HG03432 (cell line): ENCODE data around the gene LCN1.
"Not testable (repeated sequence)": the region's sequence is repeated elsewhere in the genome, so short reads cannot be mapped to it uniquely, and the experiment has no call there.

ENCODE experiments used
- ATAC-seq: cut with Tn5 transposase; IDR thresholded peaks from one replicate; pipeline ENCODE4 v1.9.1; 2021; ENCODE audit warnings: mild to moderate bottlenecking, moderate library complexity; ENCODE audit not compliant: unreplicated experiment

The LCN1 gene

DNA sequence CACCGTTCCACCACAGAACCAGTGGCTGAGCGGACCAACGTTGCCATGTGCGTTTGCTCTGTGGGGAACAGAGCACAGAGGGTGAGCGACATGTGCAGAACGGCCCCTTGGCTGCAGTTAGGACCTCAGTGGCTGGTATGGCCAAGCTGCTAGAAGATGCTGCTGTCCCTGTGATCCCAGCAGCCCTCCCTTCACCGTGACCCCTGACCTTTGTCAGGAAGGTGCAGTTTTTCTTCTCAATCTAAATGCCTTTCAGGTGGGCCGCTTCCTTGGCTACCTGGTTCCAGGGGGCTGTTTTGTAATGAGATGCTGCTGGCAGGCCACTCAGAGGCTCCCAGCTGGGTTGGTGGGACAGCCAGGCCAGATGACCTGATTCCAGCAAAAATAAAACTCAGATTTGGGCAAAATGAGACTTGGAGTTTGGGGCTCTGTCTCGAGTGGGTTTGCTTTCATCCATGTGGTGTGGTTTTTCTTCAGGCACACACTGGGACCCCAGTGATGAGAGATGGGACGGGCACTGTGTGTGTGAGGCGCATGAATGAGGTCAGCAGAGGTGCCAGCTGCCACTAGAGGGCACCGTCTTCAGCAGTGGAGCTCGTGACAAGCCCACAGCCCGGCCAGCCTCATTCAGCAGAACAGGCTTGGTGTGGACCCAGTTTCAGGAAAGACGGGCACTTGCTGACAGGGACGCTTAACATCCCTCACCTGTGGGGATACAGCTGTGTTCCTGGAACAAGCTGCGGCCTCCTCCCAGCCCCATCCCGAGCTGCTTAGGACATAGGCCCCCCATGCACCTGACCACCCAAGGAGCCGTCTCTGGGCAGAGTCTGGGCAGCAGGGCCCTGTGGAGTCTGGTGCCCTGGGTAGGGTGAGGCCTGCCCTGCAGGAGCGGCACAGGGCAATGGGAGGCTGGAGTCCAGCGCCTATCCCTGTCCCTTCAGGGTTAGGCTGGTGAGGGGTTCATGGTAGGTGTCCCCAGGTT is 16.7 kb upstream of the LCN1 start:
- no peak for ATAC-seq

DNA sequence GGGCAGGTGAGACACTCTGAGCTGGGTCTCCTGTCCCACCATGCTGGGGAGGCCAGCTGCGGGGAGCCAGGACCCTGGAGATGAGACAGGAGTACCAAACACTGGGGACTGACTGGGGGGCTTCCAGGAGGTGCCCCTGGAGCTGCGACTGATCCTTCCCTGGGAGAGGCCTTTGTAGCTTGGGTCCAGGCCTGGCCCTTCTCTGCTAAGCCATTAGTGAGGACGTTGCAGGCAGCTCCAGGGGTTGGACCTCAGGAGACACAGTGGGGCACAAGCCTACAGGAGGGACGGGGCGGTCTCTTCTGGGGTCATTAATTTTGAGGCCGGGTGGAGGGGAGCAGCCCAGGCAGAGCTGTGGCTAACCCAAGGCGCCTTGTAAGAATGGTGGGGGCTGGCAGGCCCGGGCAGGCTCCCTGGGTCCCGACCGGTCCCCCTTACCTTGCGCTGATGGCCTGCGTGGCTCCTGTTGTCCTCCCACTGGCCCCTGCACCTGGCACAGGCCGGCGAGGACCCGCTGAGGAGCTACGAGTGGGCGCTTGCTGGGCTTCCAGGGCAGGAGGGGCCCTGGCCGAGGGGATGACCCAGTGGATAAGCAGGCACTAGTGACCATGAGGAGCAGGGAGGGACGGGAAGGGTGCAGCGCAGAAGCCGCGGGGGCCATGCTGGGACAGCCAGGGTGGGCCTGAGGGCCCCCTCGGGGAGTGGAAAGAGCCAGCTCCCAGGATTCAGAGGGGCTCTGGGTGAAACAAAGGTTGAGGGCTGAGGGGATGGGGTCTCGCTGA is 15.6 kb upstream of the LCN1 start:
- no peak for ATAC-seq

DNA sequence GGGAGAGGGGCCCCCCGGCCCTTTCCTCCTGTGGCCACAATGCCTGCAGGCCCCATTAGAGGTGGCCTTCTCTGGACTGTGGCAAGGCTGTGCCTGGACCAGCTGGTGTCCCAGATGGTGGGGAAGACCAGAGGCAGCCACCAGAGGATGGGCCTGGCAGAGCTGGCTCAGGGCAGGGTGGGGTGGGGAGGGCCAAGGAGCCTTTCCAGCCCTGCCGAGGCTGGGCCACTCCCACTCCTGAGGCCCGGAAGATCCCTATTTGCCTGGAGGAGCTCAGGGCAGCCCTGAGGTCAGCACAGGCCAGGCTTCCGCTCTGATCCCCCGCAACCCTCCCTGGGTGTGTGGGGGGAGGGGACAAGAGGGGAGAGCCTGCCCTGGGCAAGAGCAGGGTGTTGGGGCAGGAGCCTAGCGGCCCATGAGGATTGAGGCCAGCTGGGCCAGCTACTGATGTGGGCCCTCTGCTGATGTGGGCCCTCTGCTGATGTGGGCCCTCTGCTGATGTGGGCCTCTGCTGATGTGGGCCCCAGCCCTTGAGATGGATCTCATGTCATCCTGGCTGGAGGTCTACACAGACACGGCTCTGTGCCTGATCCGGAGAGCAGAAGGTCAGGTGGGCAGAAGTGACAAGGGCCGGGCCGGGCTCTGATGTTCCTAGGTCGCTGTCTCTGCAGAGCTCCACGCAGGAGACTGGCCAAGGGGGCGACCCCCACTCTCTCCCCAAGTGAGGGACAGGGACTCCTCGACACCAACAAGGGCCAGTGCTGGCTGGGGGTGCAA is 14.7 kb upstream of the LCN1 start:
- no peak for ATAC-seq

DNA sequence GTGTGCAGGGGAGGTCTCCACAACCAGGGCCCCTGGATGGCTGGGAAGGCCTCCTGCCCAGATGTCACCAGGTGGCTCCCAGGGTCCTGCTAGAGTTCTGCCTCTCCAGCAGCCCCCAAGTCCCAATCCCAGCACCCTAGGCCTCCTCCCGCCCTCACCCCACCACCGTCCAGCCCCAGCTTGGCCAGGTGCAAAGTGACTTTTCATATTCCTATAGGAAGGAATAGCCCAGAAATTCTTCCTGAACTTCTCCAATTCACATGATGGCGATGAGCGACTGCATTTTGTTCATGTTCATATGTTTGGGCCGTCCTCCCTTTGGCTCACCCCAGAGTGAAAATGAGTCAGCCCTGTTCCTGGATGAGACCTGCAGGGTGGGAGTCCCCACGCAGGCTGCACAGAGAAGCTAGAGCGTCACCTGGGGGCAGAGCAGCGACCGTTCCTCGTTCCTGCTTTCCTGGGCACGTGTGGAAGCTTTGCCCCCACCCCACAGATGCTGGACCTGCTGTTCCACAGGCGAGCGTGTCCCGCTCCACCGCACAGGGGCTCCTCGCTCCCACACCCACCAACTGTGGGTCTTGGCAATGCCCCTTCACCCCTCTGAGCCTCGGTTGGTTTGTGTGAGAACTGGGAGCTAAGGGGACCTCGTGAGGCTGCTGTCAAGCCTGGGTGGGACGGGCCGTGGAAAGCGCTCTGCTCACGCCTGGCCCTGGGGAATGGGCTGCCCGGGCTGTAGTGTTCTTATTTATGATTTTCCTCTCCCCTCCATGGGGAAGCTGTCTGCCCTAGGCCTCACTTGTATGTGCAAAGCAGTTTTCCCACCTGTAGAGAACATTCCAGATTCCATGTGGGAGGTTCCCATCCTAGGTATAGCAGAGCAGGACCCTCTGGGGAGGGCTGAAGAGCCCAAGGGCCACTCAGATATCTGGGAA is 13.9 kb upstream of the LCN1 start:
- no peak for ATAC-seq

DNA sequence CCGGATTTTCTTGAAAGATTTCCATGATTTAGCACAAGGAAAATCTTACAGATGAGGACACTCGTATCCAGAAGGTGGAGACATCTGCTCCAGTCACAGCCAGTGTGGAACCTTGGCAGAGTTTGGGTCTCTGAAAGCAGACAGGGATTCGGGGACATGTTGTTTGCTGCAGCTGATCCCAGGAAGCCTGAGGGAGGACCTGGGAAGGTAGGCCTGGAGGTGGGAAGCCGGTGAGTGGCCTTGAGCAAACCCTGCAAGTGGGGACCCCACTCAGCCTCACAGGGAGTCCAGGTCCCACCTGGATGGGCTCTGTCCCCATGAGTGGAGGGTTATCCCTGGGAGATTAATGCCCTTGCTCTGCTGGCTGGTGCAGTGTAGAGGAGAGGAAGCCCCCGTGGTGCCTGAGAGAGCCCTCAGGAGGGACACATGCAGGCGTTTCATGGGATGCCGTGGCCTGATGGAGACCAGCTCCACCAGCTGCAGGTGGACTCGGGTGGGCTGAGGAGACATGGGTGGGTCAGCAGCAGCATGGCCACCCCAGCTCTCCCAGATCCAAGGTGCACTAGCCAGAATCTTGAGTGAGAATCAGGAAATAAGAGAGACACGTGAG is 12.9 kb upstream of the LCN1 start:
- ATAC-seq, result no peak

DNA sequence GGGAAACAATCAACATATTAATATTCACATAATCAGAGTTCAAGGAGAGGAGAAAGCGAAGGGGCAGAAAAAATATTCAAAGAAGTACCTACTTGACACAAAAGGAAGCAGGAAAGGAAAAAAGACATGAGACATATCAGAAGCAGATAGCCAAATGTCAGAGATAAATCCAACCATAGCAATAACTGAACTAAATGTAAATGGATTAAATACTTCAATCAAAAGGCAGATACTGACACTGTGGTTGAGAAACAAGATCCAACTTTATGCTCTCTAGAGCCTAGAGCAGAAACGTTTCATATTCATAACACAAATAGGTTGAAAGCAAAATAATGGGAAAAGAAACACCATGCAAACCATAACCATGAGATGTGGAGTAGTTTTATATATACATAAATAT is 11.8 kb upstream of the LCN1 start:
- ATAC-seq, result no peak

DNA sequence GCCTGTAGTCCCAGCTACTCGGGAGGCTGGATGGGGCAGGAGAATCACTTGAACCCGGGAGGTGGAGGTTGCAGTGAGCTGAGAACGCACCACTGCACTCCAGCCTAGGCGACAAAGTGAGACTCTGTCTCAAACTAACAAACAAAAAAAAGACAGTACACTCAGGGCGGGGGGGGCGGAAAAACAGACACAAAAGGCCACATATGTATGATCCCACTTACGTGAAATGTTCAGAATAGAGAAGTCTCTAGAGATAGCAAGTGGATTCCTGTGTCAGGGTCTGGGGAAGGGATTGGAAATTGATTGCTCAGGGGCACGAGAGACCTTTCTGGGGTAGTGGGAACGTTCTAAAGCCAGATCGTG is 9.0 kb upstream of the LCN1 start:
- no peak for ATAC-seq

DNA sequence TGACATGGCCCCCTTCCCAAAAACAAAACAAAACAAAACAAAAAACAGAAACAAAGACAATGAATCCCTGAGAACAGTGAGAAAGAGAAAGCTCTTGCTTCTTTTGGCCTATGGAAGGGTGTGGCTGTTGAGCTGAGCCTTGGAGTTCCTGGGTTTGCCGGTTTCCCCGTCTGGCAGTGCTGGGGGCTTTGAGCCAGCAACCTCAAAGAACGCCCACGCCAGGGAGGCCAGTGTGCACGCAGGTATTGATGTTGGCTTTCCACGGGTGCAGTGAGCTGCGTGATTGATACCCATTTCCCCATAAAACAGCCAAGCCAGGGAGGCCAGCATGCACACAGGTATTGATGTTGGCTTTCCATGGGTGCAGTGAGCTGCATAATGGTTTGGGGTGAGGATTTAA is 8.3 kb upstream of the LCN1 start:
- no peak for ATAC-seq

DNA sequence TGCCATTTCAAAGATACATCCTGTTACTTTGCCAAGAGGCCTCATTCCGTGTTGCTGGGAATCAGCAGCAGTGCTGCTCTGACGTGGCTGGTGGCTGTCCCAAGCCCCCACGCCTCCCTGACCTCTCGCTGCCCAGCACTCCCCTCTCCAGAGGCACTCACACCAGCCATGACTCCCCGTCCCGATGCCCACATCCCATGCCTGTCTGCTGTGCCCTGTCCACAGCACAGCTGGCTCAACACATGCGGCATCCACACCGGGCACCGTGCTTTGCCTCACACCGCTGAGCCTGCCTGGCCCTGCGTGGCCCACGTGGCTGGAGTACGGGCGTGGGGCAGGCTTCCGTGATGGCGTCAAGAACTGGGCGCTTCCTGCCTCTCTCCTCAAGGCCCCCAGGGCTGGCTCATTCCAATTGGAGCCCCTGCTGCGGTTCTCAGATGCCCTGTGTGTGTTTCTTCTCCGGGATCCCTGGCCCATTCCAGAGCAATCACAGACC is 7.8 kb upstream of the LCN1 start:
- no peak for ATAC-seq

DNA sequence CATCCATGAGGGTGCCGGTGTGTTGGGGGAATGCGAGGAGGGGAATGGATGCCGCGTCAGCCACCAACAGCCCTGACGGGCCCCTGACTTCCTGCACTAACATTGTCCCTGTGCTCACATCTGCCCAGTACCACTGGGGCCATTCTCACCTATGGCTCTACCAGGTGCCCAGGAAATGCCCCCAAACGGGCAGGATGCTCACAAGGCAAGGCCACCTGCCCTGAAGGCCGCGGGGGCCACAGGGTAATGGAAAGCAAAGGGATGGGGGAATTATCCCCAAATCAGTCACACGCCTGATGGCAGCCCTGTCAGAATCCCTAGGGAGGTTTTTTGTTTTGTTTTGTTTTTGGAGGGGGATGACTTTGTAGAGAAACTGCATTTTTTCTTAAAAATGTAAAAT is 7.3 kb upstream of the LCN1 start:
- not testable (repeated sequence) for ATAC-seq

DNA sequence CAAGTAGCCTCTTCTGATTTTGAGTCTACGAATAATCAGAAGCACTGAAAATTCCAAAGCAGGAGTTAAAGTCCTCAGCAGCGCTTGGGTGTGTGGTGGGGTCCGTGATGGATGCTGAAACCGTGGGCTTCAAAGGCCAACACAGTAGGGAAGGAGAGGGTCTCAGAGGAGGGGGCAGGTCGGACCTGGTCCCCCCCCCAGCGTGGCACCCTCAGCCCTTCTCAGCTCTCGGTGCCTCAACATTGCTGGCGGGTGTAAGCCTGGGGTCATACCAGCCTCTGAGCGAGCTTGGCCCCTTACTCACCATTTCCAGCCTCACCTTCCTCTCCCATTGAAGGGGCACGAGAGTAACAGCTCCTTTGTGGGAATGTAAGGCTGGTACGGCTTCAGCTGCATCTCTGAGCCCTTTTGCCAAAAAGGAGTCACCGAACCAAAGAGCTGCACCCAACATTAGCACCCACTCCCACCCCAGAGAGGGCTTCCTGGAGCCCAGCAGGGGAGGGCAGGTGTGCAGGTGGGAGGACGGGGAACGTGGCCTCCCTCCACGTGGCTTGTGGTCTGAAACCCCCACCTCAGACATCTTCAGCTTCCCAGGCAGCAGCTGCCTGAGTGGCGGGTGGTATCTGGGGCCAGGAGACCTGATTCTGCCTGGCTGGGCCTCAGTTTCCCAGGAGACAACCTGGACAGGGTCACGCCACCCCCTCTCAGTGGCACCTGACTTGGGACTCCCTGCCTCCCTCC is 6.7 kb upstream of the LCN1 start:
- ATAC-seq, result no peak

DNA sequence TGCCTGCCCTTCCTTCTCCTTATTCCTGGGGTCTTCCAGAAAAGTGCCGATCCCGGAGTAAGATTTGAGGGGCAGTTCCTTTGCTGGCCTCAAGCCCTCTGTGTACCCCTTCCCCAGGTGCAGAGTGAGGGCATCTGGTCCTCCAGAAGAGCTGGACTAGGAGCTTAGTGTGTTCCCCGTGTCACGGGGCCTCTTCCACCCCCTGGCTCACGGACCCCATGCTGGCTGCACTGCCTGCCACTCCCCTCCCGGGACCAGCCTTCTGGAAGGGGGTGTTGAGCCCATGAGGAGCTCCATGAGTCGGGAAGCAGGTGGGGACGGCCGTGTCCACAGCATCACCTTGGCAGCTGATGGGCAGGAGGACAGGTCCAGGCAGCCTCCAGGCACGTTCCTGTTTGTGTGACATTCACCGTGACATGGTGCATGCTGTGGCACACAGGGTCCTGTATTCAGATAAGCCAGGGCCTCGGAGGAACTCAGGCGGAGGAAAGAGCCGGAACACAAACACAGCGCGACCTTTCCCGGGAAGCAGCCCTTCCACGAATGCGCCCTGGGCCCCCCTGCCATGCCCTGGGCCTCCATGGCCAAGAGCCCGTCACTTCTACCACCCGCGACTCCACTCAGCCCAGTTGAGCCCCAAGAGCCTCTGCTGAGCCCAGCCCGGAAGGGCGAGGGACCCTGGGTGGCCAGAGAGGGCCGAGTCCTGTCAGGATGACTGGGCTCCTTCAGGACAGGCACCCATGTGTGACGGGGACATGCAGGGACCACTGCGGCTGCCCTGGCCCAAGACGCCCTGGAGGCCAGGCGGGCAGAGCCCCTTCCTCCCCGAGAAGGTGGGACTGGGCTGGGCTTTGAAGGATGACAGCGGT is 5.9 kb upstream of the LCN1 start:
- no peak for ATAC-seq

DNA sequence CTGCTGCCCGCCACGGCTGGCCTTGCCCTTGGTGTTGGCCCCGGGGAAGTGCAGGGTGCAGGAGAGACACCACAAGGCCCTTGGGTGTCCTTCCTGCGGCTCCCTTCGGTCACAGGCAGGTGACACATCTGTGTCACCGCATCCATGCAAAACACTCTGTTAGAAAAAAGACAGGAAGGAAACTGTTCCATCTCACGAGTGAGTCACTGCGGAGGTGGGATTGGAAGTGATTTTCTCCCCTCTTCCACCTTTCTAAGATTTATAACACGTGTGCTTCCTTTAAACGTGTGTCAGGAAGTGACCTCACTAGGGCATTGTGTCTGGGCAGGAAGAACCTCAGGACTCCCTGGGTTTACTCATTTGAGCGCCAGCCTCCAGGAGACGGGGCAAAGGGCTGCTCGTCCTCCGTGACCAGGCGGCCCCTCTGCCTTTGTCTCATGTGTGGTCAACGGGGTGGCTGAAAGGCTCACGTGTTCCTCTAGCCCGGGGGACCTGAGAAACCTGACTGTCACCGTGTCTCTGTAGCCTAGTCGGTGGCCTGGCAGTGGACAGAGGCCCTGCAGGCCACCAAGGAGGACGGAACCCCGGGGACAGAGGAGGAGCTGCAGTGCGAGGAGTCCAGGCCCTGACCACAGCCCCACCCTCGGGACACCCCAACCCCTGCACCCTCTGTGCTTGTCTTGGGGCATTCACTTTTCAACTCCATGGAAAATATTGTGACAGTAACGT is 4.9 kb upstream of the LCN1 start:
- ATAC-seq, result no peak

DNA sequence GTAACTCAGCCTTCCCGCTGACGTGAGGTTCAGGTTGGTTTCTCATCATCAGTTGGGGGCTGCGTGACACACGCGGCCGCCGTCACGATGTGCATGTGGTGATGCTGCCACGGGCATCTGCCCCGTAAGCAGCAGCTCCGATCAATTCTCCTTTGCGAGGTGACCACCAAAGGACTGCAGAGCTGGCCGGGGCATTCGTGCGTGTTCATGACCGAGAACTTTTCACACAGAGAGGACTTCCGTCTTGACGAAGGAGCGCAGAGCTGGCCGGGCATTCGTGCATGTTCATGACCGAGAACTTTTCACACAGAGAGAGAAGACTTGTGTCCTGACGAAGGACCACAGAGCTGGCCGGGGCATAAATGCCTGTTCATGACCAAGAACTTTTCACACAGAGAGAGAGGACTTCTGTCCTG is 3.8 kb upstream of the LCN1 start:
- no peak for ATAC-seq

DNA sequence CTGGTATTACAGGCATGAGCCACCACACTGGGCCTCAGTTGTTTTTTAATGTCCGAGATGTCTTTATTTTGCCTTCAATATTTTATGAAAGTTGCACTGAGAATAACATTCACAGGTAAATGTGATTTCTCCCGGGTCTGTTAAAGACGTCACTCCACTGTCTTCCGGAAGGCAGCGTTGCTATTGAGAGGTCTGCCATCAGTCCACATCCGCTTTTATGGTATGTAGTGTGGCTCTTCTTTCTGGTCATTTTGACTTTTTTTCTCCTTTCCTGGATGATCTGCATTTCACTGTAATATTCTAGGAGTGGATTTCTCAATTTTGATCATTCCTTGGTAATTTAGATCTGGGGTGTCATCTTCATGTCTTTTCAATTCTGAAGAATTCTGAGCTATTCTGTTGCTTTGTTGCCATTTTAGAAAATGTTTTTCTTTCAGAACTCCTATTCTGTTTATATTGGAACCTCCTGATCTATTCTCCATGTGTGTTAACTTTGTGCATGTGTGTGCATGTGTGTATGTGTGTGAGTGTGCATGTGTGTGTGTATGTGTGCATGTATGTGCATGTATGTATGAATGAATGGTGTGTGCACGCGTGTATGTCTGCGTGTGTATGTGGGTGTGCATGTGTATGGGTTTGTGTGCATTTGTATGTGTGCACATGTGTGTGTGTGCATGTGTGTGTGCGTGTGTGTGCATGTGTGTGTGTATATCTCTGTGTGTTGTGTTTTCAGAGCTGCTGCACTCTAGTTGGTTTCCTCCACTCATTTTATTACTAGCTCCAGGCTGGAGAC is 1.9 kb upstream of the LCN1 start:
- ATAC-seq, result no peak

DNA sequence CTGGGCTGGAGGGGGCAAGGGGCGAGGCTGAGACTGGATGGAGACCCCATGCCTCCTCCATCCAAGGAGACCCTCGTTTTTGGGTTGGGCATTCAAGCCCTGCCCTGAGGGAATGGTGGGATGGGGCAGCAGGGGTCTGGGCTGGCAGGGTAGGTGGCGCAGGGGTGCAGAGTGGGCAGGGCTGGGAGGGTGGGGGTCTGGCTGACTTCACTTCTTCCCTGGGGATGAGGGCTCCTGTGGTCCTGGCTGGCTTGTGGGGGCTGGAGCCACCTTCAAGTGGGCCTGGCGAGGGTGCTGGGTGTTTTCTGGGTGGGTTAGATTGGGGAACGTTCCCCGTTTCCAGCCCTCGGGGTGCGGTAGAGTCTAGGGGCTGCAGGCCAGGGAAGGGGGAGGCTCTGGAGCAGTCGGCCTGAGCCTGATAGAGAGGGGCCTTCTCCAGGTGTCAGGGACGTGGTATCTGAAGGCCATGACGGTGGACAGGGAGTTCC is 412 bp downstream of the LCN1 start:
- no peak for ATAC-seq
